Adrenal gland (tissue), 12 donors: ENCODE measurements around the gene PTX3. TPM values are rescaled to one million over a fixed set of nuclear protein-coding genes. Genes with fewer than 3 reads are reported as not detected.

ENCODE experiments used
- DNase-seq, 7 donors: peaks; one replicate each; pipeline ENCODE4 v3.0.0-alpha.2; 2019 to 2020
- H3K27ac ChIP-seq, 5 donors: fragments of 200-600 bp; sonication (generic) in 4 of 5; 1 replicate in 3 of 5; 2 replicates in 2 of 5; pipeline versions ENCODE4 v1.5.1 to v1.8.0; 2016 to 2020; ENCODE audit warnings: mild to moderate bottlenecking in 1 of 5
- H3K27me3 ChIP-seq: fragments of 200-600 bp; 2 replicates; pipeline ENCODE4 v1.8.0; 2021
- H3K36me3 ChIP-seq, 2 donors: fragments of 200-600 bp; replicated peaks in 1 of 2; 1 replicate in 1 of 2; 2 replicates in 1 of 2; pipeline versions ENCODE4 v1.5.1 to v1.8.0; 2018 to 2022
- H3K4me1 ChIP-seq, 2 donors: fragments of 200-600 bp; replicated peaks in 1 of 2; 1 replicate in 1 of 2; 2 replicates in 1 of 2; pipeline versions ENCODE4 v1.5.1 to v1.8.0; 2018 to 2021
- H3K4me3 ChIP-seq, 4 donors: fragments of 200-600 bp; sonication (generic) in 3 of 4; one replicate each; pipeline ENCODE4 v1.5.1; 2016 to 2018
- H3K9me3 ChIP-seq, 3 donors: fragments of 200-600 bp; sonication (generic) in 1 of 3; replicated peaks in 1 of 3; 1 replicate in 2 of 3; 2 replicates in 1 of 3; pipeline versions ENCODE4 v1.5.1 to v1.8.0; 2016 to 2021
- CTCF ChIP-seq, 6 experiments: fragments of 450-650 bp in 4 of 6; fragments of 200-600 bp in 2 of 6; sonication (generic) in 1 of 6; IDR thresholded peaks; 1 replicate in 5 of 6; 2 replicates in 1 of 6; pipeline versions ENCODE4 v1.5.1 to v1.8.0; 2016 to 2021; ENCODE audit warnings: antibody characterized with exemption in 6 of 6, mild to moderate bottlenecking in 2 of 6, moderate library complexity in 1 of 6
- POLR2A ChIP-seq, 2 donors: fragments of 450-650 bp; IDR thresholded peaks; one replicate each; pipeline ENCODE4 v1.6.1; 2017; ENCODE audit warnings: antibody characterized with exemption in 2 of 2, mild to moderate bottlenecking in 2 of 2, moderate library complexity in 1 of 2
- WGBS, 4 donors: extraction: QIAGEN DNeasy Blood & Tissue Kit in 2 of 4; methylation state at CpG; one replicate each; pipeline versions ENCODE4 v1.1.5 to v1.1.7; 2013 to 2017; 5-methylcytosine and 5-hydroxymethylcytosine counted together
- intact Hi-C, 2 donors: fragments of 100-400 bp; cut with DNase I; formaldehyde crosslinking; loops; one replicate each; pipeline versions ENCODE4 v1.14.1 to v1.15.0; 2022 to 2023
- polyA plus RNA-seq, 3 donors: library from polyadenylated mRNA; stranded (reverse); fragments of 200-250 nt in 2 of 3; fragments of 350-450 nt in 1 of 3; fragmentation: Illumina TruSeq in 1 of 3; extraction: RNeasy Lipid Tissue Mini Kit (QIAGEN cat#74804) in 1 of 3; gene quantifications; one replicate each; pipeline ENCODE4 v1.2.3, GENCODE V29; 2013 to 2014
- total RNA-seq, 9 donors: library from RNA; depleted of rRNA in 4 of 9; stranded (reverse); fragments of >200 nt in 4 of 9; fragments of 120-200 nt in 1 of 9; fragmentation: NEBNext Ultra II Directional in 1 of 9; extraction: Animal tissue kit (Norgen Biotek cat#: 25700) in 1 of 9; gene quantifications; one replicate each; pipeline versions ENCODE4 v1.1.0 to v1.2.4, GENCODE V29; 2013 to 2023
- donor health status: healthy with polysubstance abuse.
- donor health status: Bipolar disorder and iron deficiency.
- donor health status: DM: yes; HTN: yes; CAD: no.
- donor health status: DM: no; HTN: no; CAD: no.
- donor health status: DM: no; HTN: no; CAD: no.
- donor health status: DM: yes; HTN: yes; CAD: no.

PTX3 gene
- total and polyA plus RNA-seq, 12 donors = 0.12 to 21.8 (median 3.8) TPM

- DNase-seq = no peak
- intact Hi-C loops = no loop called here
- H3K9me3 ChIP-seq = no peaks in the 10 kb centered on the region
- no peak overlapping the region for H3K27ac ChIP-seq
- no peaks in the 10 kb centered on the region for H3K4me1 ChIP-seq
- TF ChIP-seq POLR2A (IDR thresholded peaks at IDR 0.05) (no peak), CTCF (IDR thresholded peaks at IDR 0.05) (peak in 5 of 6 experiments; percentile 24 to 46 (median 41))
- 64 to 78% (median 70%) methylated on average over 3 of the region's 3 CpGs for WGBS, 4 donors
- H3K4me3 ChIP-seq = no peak overlapping the region
- H3K36me3 ChIP-seq = no peaks in the 10 kb centered on the region
- H3K27me3 ChIP-seq = no peaks in the 10 kb centered on the region
Measured at GRCh38 chr3:157447026-157447694, 10.5 kb downstream of the PTX3 start.

GRCh38 chr3:157452097-157452496, 15.4 kb downstream of the PTX3 start:
- Histone ChIP-seq H3K27me3 (no peaks in the 10 kb centered on the region), H3K4me3 (no peak overlapping the region), H3K36me3 (no peaks in the 10 kb centered on the region), H3K9me3 (no peaks in the 10 kb centered on the region), H3K4me1 (no peaks in the 10 kb centered on the region), H3K27ac (no peak overlapping the region)
- TF ChIP-seq POLR2A (IDR thresholded peaks at IDR 0.05) (no peak), CTCF (IDR thresholded peaks at IDR 0.05) (no peak)
- 61 to 82% (median 66%) methylated on average over 3 of the region's 3 CpGs for WGBS, 4 donors
- intact Hi-C loops = no loop called here
- peak in 1 of 7 donors; percentile 8 for DNase-seq

GRCh38 chr3:157453824-157454223, 17.2 kb downstream of the PTX3 start:
- Histone ChIP-seq H3K4me1 (no peaks in the 10 kb centered on the region), H3K27ac (no peak overlapping the region), H3K9me3 (no peaks in the 10 kb centered on the region), H3K36me3 (no peaks in the 10 kb centered on the region), H3K4me3 (no peak overlapping the region), H3K27me3 (no peaks in the 10 kb centered on the region)
- 76 to 81% (median 79%) methylated on average over 1 of the region's 1 CpG for WGBS, 4 donors
- TF ChIP-seq CTCF (IDR thresholded peaks at IDR 0.05) (no peak), POLR2A (IDR thresholded peaks at IDR 0.05) (no peak)
- no peak for DNase-seq
- intact Hi-C loops = no loop called here

- WGBS, 4 donors = 73 to 79% (median 78%) methylated on average over 2 of the region's 2 CpGs
Measured at GRCh38 chr3:157459706-157460105, 23.1 kb downstream of the PTX3 start.

More at GRCh38 chr3:157459706-157460105, 23.1 kb downstream of the PTX3 start:
- Histone ChIP-seq H3K4me3 (no peak overlapping the region), H3K36me3 (no peaks in the 10 kb centered on the region), H3K4me1 (no peaks in the 10 kb centered on the region), H3K27me3 (no peaks in the 10 kb centered on the region), H3K9me3 (no peaks in the 10 kb centered on the region), H3K27ac (no peak overlapping the region)
- intact Hi-C loops = no loop called here
- TF ChIP-seq CTCF (IDR thresholded peaks at IDR 0.05) (no peak), POLR2A (IDR thresholded peaks at IDR 0.05) (no peak)
- no peak for DNase-seq
